T-helper 17 cell (primary cell): ENCODE data around the gene ITSN2. TPM values are rescaled to one million over a fixed set of nuclear protein-coding genes. Genes with fewer than 3 reads are reported as not detected.

Source experiments
- ATAC-seq: fragments of 150-1000 bp; cut with Tn5 transposase; 2 replicates; pipeline ENCODE4 v1.10.0; 2021; ENCODE audit warnings: mild to moderate bottlenecking, moderate library complexity
- DNase-seq, 3 donors: peaks; one replicate each; pipeline versions ENCODE4 v3.0.0 to v3.0.0-alpha.2; 2020 to 2021
- H3K9me3 ChIP-seq: one replicate; pipeline ENCODE4 v1.7.0; 2013; ENCODE audit warnings: low read length, mild to moderate bottlenecking; ENCODE audit not compliant: control insufficient read depth, poor library complexity, severe bottlenecking
- H3K27ac Mint-ChIP-seq: one replicate; pipeline ENCODE4 v1.8.0; 2022; ENCODE audit warnings: mild to moderate bottlenecking, moderate library complexity, mixed read lengths
- H3K27me3 Mint-ChIP-seq: one replicate; pipeline ENCODE4 v1.8.0; 2022; ENCODE audit warnings: mixed read lengths
- H3K36me3 Mint-ChIP-seq: one replicate; pipeline ENCODE4 v1.8.0; 2022; ENCODE audit warnings: low read depth, mixed read lengths
- H3K4me1 Mint-ChIP-seq: one replicate; pipeline ENCODE4 v1.8.0; 2022; ENCODE audit warnings: mild to moderate bottlenecking, mixed read lengths
- H3K4me3 Mint-ChIP-seq: one replicate; pipeline ENCODE4 v1.8.0; 2022; ENCODE audit warnings: mild to moderate bottlenecking, moderate library complexity, mixed read lengths
- total RNA-seq, 4 donors: library from RNA in 2 of 4; stranded (reverse) in 2 of 4; gene quantifications; one replicate each; pipeline ENCODE4 v1.2.3 and lab custom pipeline; 2022 to 2026

ITSN2 gene
- total RNA-seq, 2 donors from 2014 or later, result 90.5 to 95.5 TPM

DNA sequence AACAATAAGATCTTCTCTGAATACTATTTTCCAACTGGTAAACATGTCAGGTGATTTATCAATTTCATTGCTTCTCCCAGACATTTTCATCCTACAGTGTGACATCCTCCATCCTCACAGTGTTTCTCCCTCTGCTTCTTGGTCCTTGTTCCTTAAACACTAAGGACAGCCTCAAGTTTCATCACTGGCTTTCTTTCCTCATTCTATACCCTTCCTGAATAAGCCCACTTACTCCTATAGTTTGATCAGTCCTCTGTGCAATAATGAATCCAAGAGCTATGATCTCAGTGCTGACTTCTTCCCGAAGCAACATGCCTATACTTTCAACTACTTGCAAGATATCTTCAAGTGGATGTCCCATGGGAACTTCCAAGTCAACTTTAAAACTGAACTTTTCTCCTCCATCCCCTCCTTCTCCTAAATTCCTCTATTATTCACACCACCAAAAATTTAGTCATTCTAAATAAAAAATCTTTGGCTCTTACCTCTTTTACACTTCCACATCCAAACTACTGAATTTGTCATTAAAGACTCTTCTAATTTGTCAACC is 97.8 kb downstream of the ITSN2 start:
- peaks cover 6% of the 10 kb centered on the region for H3K36me3 Mint-ChIP-seq
- ATAC-seq (no peak), DNase-seq (no peak)
- H3K4me1 Mint-ChIP-seq, result peaks cover 10% of the 10 kb centered on the region
- H3K4me3 Mint-ChIP-seq, result no peak overlapping the region
- H3K27ac Mint-ChIP-seq, result peak overlapping the region; percentile 90
- no peaks in the 10 kb centered on the region for H3K9me3 ChIP-seq
- H3K27me3 Mint-ChIP-seq, result no peaks in the 10 kb centered on the region

DNA sequence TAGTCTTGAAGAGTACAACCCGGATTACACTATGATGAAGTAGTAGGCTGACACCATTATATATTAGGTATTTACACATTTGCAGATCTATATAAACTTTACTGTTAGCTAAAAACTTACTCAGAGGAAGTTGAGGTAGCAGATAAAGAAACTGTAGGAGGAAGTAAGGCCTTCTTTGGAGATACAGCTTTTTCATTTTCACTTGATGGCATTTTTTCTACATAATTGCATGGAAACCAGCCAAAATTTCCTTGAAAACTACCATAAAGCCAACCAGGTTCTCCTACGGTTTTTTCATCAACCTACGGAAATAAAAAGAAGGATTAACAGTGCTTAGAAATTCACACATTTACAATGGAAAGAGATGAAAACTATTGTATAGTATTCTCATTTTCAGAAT is 98.9 kb downstream of the ITSN2 start:
- ATAC-seq (no peak), DNase-seq (no peak)
- Mint-ChIP-seq H3K4me1 (peaks cover 8% of the 10 kb centered on the region), H3K27me3 (no peaks in the 10 kb centered on the region), H3K27ac (peak overlapping the region; percentile 90), H3K4me3 (no peak overlapping the region), H3K36me3 (peaks cover 6% of the 10 kb centered on the region)
- no peaks in the 10 kb centered on the region for H3K9me3 ChIP-seq

- ATAC-seq, result no peak
- no peak overlapping the region for H3K27ac Mint-ChIP-seq
- no peak for DNase-seq
These were observed 101.0 kb downstream of the ITSN2 start for GRCh38 chr2:24259316-24259715.

GRCh38 chr2:24258718-24259117 is 101.6 kb downstream of the ITSN2 start:
- ATAC-seq (no peak), DNase-seq (no peak)
- Mint-ChIP-seq H3K4me3 (no peak overlapping the region), H3K4me1 (peaks cover 5% of the 10 kb centered on the region), H3K27ac (no peak overlapping the region), H3K36me3 (peaks cover 6% of the 10 kb centered on the region), H3K27me3 (no peaks in the 10 kb centered on the region)
- no peaks in the 10 kb centered on the region for H3K9me3 ChIP-seq

More at GRCh38 chr2:24259316-24259715, 101.0 kb downstream of the ITSN2 start:
- no peaks in the 10 kb centered on the region for H3K27me3 Mint-ChIP-seq
- peaks cover 5% of the 10 kb centered on the region for H3K4me1 Mint-ChIP-seq
- H3K4me3 Mint-ChIP-seq, result no peak overlapping the region
- peaks cover 6% of the 10 kb centered on the region for H3K36me3 Mint-ChIP-seq
- no peaks in the 10 kb centered on the region for H3K9me3 ChIP-seq

GRCh38 chr2:24253303-24253919 is 106.9 kb downstream of the ITSN2 start:
- peaks cover 3% of the 10 kb centered on the region for H3K36me3 Mint-ChIP-seq
- no peak overlapping the region for H3K4me3 Mint-ChIP-seq
- ATAC-seq (no peak), DNase-seq (no peak)
- peaks cover 2% of the 10 kb centered on the region for H3K4me1 Mint-ChIP-seq
- no peaks in the 10 kb centered on the region for H3K9me3 ChIP-seq
- H3K27me3 Mint-ChIP-seq, result no peaks in the 10 kb centered on the region
- H3K27ac Mint-ChIP-seq, result no peak overlapping the region

GRCh38 chr2:24247592-24247991 is 112.7 kb downstream of the ITSN2 start:
- H3K9me3 ChIP-seq, result no peaks in the 10 kb centered on the region
- no peak overlapping the region for H3K4me3 Mint-ChIP-seq
- ATAC-seq (no peak), DNase-seq (no peak)
- H3K27me3 Mint-ChIP-seq, result no peaks in the 10 kb centered on the region
- no peaks in the 10 kb centered on the region for H3K36me3 Mint-ChIP-seq
- no peak overlapping the region for H3K27ac Mint-ChIP-seq
- H3K4me1 Mint-ChIP-seq, result peaks cover 2% of the 10 kb centered on the region

GRCh38 chr2:24247164-24247563 is 113.2 kb downstream of the ITSN2 start:
- Mint-ChIP-seq H3K27ac (no peak overlapping the region), H3K27me3 (no peaks in the 10 kb centered on the region)

GRCh38 chr2:24245986-24246776 is 114.2 kb downstream of the ITSN2 start:
- ATAC-seq, result no peak
- Mint-ChIP-seq H3K27ac (peak overlapping the region; percentile 27), H3K4me3 (no peak overlapping the region), H3K36me3 (no peaks in the 10 kb centered on the region), H3K27me3 (no peaks in the 10 kb centered on the region), H3K4me1 (no peaks in the 10 kb centered on the region)
- H3K9me3 ChIP-seq, result no peaks in the 10 kb centered on the region
- no peak for DNase-seq

More at GRCh38 chr2:24247164-24247563, 113.2 kb downstream of the ITSN2 start:
- ATAC-seq (no peak), DNase-seq (no peak)
- H3K9me3 ChIP-seq, result no peaks in the 10 kb centered on the region
- no peaks in the 10 kb centered on the region for H3K36me3 Mint-ChIP-seq
- no peak overlapping the region for H3K4me3 Mint-ChIP-seq
- H3K4me1 Mint-ChIP-seq, result no peaks in the 10 kb centered on the region

- Mint-ChIP-seq H3K36me3 (peaks cover 6% of the 10 kb centered on the region), H3K27me3 (no peaks in the 10 kb centered on the region), H3K27ac (no peak overlapping the region), H3K4me3 (no peak overlapping the region), H3K4me1 (peaks cover 8% of the 10 kb centered on the region)
- DNase-seq (no peak), ATAC-seq (no peak)
- no peaks in the 10 kb centered on the region for H3K9me3 ChIP-seq
These were observed 118.8 kb downstream of the ITSN2 start for GRCh38 chr2:24241528-24241927.

DNA sequence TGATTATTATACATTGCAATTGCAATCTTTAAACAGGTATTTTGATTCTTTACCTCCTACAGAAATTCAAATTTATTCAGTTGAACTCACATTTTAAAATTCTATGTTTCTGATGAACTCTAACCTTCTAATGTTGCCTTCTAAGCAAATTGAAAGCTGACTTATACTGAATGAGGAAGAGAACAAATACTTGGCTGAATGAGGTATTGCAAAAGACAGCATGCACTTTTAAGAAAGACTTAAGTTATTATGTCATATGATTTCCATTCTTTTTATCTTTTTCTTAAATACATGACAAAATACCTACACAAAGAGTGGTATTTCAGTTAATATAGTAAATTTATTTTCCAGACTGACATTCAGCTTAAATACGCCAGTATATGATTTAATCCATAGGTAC is 120.8 kb downstream of the ITSN2 start:
- Mint-ChIP-seq H3K4me1 (peaks cover 10% of the 10 kb centered on the region), H3K36me3 (peaks cover 8% of the 10 kb centered on the region), H3K27ac (no peak overlapping the region), H3K27me3 (no peaks in the 10 kb centered on the region), H3K4me3 (no peak overlapping the region)
- DNase-seq, result no peak
- no peaks in the 10 kb centered on the region for H3K9me3 ChIP-seq
- ATAC-seq, result no peak

- Mint-ChIP-seq H3K27ac (peak overlapping the region; percentile 16), H3K4me3 (no peak overlapping the region), H3K36me3 (peaks cover 8% of the 10 kb centered on the region), H3K27me3 (no peaks in the 10 kb centered on the region), H3K4me1 (peaks cover 10% of the 10 kb centered on the region)
- DNase-seq (no peak), ATAC-seq (no peak)
- no peaks in the 10 kb centered on the region for H3K9me3 ChIP-seq
These were observed 122.2 kb downstream of the ITSN2 start for GRCh38 chr2:24238158-24238557.

- Mint-ChIP-seq H3K4me3 (no peak overlapping the region), H3K4me1 (peaks cover 10% of the 10 kb centered on the region), H3K27ac (peak overlapping the region; percentile 16), H3K27me3 (no peaks in the 10 kb centered on the region), H3K36me3 (peaks cover 8% of the 10 kb centered on the region)
- H3K9me3 ChIP-seq, result no peaks in the 10 kb centered on the region
- DNase-seq (no peak), ATAC-seq (no peak)
These were observed 123.0 kb downstream of the ITSN2 start for GRCh38 chr2:24237313-24237712.

DNA sequence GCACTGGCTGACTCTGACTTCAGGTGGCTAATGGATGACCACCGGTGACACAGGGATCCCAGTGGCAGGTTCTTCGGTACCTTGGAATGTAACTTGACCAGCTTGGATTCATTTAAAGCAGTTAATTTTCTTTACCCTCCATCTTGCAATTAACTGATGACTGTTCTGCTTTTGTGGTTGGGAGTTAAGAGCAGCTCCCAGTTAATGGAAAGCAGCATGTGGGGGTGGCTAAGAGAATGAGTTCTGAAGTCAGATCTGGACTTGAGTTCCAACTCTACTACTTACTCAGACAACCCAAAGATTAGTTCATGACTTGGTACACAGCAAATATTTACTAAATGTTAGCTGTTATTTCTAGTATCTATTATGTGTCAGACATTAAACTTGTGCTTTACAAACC is 127.0 kb downstream of the ITSN2 start:
- ATAC-seq (no peak), DNase-seq (no peak)
- Mint-ChIP-seq H3K4me3 (no peak overlapping the region), H3K27me3 (no peaks in the 10 kb centered on the region), H3K27ac (peak overlapping the region; percentile 68), H3K36me3 (peaks cover 9% of the 10 kb centered on the region), H3K4me1 (peaks cover 12% of the 10 kb centered on the region)
- H3K9me3 ChIP-seq, result no peaks in the 10 kb centered on the region
